GM21528 (cell line): Measurements from ENCODE around the gene EMD.

Source experiments
- ATAC-seq: cut with Tn5 transposase; IDR thresholded peaks from one replicate; pipeline ENCODE4 v1.9.1; 2021; ENCODE audit warnings: mild to moderate bottlenecking, moderate library complexity; ENCODE audit not compliant: unreplicated experiment, low FRiP score

Gene EMD

DNA sequence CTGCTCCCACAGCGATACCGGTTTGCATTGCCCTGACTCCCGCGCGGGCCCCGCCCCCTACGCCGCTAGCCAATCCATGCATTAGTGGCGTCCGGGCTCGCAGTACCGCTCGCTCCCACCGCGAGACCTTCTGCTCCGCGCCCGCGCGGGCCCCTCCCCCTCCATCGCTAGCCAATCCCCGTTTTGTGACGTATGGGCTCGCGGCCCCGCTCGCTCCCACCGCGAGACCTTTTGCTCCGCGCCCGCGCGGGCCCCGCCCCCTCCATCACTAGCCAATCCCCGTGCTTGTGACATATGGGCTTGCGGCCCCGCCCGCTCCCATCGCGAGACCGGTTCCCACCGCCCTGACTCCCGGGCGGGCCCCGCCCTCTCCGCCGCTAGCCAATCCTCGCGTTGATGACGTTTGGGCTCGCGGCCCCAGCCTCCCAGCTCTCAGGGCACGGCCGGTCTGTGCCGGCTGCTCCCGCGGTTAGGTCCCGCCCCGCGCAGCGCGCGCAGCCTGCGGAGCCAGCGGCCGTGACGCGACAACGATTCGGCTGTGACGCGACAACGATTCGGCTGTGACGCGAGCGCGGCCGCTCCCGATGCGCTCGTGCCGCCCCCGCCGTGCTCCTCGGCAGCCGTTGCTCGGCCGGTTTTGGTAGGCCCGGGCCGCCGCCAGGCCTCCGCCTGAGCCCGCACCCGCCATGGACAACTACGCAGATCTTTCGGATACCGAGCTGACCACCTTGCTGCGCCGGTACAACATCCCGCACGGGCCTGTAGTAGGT is at the start of gene EMD:
TSS of gene EMD (plus strand) at position 497 of the 770 bp plus-strand sequence. CDS start at position 687, 190 bp downstream.
- peak; percentile 81 for ATAC-seq

DNA sequence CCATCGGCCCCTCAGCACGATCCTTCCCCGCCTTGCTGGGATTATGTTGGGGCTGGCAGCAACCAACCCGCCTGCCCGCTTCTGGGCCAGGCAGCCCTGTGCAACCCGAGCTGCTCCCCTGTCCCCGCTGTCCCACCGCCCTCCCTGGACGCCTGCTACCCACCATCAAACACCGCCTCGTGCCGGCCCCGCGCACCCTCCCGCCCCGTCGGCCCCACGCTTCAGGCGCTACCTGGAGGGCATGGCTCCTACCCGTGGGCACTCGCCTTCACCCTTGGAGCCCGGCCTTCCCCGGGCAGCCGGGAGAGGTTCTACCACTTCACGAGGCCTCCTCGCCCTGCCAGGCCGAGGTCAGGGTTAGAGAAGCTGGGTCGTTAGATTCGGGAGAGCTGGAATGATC is 46.5 kb upstream of the EMD start:
- no peak for ATAC-seq

DNA sequence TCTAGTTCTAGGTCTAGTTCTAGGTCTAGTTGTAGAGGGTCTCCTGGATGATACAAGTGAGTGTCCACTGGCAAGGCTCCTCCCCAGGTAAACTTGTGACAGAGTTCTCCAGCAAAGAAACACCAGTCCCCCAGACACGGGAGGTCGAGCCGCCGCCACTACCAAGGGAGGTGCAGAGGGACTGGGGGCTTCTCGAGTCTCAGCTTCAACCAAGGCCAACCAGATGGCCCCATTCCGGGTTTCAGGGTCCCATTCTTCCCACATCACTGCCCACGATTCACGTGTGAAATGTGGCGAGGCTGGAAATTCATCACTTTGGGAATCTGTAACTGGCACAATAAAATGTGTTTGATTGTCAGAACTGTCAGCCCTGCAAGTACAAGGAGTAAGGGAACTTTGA is 46.0 kb upstream of the EMD start:
- ATAC-seq = no peak

DNA sequence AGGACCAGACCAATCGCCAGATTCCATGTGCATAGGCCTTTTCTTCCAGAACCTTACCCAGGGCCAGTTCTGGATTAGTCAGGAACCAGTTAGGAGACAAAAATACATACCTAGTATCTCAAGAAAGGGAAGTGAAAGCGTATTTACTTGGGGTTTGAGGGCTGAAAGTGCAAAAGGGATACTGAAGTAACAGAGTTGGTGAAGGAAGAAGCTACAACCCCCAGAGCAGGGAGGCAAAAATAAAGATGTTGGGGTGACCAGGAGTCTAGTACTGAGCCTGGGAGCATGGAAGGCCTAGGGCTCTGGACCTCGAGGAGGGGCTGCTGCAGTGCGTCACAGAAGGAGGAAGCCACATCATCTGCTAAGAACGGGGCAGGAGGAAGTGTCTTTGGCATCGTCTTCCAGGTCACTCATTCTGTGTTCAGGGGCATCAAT is 45.2 kb upstream of the EMD start:
- peak; percentile 75 for ATAC-seq

DNA sequence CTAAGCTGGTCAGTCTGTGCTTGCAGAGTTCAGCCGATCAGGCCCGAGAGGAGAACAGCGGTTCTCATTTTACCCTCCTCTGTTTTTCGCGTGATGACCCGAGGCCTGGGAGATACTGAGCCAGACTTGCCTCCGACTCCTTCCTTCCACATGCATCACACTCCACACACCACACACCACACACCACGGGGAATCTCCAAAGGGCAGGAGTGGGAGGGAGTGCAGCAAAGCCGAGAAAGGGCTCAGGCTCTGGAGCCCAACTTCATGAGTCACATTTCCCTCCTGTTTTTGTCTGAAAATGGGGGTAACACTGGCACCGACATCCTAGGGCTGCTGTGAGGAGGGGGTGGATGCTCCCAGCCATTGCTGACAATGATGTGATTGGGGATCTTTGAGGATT is 44.6 kb upstream of the EMD start:
- no peak for ATAC-seq

DNA sequence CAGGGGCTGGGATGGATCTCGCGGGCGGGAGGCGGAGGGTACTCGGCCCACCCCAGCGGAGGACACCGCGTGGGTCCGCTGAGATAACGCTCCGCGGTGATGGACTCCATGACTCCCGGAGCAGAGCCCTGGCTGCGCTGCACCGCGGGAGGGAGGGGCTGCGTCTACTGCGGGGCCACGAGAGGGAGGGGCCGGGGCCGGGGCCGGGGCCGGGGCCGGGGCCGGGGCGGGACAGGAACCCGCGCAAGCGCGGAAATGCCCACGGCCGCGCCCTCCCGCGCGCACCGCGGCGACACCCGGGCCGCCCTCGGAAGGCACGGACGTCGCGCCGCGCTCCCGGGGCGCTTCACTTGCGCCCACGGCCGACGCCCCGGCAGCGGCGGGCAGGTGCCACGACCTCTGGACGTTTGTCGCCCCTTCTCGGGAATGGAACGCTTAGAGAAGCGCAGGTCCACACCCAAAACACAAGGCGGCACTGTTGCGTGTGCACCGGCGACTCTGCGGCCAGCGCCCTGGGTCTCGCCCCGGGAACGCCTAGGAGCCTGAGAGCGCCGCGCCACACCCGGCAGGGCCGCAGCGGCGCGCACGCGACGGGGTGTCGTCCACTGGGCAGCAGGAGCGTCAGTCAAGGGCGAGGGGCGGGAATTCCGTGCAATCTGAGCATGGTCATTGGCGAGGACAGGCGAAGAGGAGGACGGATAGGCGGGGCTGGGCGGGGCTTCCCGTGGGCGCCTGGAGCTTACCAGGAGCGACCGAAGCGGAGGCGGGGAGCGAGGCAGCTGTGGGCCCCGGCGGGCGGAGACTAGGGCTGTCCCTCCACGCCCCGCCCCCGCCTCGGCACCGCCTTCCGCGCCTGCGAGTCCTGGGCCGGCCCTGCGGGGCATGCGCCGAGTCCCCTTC is 37.4 kb upstream of the EMD start:
- peak; percentile 64 for ATAC-seq

DNA sequence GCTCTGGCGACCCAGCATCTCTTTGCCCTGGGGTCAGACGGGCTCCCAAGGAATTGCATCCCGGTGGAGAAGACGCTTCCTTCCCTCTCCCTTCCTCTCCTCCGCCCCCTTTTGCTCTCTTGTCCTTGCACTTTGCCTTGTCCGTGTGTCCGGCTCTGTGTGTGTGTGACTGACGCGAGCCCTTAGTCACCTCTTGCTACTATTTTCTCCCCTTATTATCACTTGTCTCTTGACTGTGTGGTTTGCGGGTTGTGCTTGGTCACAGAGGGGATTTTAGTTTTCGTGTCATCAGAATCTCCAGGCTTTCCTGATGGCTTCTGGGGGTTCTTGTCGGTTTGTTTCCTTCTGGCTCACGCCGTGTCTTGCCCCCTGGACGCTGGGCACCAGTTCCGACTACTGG is 36.0 kb upstream of the EMD start:
- ATAC-seq = peak; percentile 5

DNA sequence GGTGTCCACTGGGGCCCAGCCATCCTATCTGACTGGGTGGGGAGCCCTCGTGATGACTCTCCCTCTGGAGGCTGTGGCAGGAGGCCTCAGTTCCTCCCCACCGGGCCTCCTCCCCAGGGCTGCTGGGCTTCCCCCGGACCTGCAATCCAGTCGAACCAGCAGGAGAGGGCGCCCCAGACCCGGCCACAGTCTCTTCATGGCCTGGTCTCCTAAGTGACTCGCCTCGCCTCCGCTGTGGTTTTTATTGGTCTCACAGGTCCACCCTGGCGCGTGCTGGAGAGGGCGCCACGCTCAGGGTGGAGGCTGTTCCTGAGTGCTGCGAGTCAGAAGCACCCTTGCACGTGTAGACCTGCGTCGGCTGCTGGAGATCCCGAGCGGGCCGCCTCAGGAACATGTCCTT is 35.5 kb upstream of the EMD start:
- peak; percentile 36 for ATAC-seq

DNA sequence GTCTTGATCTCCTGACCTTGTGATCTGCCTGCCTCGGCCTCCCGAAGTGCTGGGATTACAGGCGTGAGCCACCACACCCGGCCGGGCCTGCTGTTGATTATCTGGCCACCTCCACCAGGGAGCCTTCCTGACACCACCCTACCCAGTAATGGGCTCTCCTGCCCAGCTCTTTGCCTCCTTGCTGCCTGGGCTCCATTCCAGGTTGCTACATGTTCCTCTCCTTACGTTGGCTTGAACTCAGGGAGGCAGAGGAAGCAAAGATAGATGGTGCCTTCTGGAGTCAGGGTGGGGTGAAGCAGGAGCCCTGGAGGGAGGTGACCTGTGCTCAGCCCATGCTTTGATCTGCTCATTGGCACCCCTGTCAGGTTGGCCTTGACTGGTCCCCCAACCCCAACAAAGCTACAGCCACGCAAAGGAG is 31.0 kb upstream of the EMD start:
- ATAC-seq = no peak

DNA sequence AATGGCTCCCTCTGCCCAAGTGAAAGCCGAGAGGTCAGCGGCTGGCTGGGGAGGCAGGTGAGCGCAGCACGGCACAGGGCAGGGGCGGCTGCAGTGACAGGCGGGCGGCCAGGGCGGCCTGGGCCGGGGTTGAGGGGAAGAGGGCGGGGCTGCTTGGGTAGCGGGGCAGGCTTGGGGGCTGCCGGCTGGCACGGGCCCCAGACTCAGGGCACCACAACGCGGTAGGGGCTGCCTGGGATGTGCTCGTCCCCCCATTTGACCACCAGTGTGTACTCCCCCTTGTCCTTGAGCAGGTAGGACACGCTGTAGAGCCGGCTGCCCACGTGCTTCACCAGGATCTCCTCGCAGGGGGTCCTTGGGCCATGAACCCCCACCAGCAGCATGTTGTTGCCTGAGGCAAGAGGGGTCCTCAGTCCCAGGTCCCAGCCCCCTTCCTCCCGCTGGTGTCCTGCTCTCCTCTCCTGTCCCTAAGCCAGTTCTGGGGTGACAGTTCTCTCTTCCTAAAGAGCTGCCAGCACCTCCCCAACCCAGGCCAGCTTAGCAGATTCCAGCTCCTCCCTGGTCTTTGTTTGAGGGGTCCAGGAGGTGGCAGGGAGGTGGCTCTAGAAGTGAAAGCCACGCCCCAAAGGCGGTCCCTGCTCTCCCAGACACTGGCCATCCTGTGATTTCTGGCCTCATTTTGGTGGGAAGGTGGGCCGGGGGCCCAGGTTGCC is 30.3 kb upstream of the EMD start:
- no peak for ATAC-seq

DNA sequence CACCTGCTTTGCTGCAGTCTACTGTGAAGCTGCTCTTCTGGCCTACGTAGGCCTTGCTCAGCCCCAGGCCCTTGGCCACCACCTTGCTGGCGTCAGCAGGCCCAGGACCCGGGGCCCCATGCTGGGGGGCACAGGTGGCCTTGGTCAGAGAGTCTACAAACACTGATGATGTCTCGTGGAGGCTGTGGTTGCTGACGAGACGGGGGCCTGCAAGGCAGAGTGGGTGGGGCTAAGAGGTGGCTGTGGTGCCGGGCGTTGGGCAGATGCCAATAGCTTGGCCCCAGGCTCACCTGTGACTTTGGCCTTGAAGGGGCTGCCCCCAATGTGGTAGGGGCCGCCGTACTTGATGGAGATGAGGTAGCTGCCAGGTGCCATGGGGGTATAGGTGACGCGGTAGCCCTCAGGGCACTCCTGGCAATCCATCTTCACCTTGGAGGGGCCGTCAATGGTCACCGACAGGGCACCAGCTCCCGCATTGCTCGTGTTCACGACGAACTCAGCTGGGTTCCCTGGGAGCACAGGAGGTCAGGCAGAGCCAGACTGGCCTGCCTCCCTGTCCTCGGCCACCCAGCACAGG is 29.6 kb upstream of the EMD start:
- no peak for ATAC-seq

DNA sequence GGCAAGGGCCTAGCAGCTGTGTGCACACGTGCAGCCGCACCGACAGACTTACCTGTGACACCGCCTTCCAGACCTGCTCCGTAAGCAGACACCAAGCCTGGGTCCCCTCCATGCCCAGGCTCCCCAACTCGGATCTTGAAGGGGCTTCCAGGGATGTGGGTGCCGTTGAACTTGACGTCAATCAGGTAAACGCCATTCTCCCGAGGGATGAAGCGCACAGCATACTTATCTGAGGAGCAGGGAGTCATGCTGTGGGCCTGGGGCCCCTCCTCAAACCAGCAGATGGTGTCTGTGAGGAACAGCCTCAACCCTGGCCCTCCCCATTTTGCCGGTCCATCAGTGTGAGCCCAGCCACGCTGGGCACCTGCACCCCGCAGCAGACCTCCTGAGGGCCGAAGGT is 29.1 kb upstream of the EMD start:
- ATAC-seq = no peak

DNA sequence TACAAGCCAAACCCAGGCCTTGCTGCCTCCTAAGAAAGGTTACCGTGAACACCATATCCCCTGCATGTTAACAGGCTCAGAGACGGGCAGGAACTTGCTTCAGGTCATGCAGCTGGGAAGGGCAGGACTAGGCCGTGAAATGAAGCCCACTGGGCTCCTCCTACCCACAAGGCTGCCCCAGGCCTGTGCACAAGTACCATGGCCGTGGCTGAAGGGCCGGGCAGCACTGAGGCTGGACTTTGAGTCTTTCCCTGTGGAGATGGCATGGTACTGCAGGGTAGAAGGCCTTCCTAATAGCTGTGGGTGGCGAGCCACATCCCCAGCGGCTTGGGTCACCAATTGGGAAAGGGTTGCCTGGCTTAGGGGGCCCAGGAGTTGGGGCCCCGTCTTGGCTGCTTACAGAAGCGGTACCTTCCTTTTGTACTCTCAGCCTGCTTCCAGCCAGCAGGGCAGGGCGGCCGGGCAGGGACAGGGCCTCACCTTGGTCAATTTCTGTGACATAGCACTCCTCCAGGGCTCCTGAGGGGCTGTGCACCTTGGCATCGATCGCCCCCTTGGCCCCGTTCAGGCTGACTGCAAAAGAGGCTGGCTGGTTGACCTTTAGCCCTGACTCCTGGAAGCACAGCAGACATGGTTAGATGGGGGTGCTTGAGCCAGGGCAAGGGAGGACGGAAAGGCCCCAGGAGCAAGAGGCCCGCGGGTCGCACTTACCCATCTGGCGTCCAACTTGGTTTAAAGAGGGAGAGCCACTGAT is 28.5 kb upstream of the EMD start:
- ATAC-seq = no peak

DNA sequence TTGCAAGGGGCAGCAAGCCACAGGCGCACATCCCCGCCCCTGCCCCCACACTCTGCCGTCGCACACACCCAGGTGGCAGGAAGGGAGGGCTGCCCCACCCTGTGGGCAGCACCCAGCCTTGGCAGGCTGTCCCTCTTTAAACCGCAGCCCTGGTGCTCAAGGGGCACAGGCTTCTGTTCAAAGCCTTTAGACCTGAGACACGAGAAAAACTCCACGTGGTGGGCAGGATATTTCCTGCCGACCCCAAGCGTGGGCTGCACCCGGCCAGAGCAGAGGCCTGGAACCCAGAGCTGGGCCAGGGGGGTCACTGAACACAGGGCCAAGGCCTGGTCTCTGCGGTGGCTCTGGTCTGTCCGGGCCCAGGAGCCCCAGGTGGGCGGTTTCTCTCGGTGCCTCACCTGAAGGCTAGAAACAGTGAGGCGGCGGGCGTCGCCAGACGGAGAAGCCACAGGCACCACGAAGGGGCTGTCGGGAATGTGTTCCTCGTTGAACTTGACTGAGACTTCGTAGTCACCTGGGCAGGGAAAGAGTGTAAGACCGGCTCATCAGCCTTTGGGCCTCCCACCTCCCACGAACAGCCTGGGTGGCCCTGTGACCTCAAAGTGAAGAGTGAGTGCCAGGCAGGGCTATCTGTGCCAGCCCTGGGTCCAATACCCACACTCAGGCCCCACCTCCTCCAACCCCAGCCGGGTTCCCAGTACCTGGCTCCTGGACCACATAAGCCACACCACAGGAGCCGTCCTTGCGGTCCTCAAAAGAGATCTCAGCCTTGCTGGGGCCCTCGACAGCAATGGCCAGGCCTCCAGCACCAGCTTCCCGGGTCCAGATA is 27.7 kb upstream of the EMD start:
- no peak for ATAC-seq

DNA sequence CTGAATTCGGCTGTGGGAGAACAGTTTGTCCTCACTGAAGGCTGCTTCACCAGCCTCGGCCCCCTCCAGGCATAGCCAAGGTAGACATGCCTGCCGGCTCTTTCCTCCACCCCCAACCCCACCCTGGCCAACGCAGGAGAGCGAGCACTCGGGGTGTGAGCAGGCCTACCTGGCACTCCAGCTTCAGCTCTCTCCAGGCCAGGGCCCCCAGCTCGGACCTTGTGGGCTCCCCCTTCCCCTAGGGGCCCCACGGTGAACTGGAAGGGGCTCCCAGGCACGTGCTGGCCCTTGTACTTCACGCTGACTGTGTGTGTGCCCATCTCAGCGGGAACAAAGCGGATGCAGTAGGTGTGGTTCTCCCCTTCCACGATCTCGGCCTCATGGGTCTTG is 27.1 kb upstream of the EMD start:
- ATAC-seq = no peak

DNA sequence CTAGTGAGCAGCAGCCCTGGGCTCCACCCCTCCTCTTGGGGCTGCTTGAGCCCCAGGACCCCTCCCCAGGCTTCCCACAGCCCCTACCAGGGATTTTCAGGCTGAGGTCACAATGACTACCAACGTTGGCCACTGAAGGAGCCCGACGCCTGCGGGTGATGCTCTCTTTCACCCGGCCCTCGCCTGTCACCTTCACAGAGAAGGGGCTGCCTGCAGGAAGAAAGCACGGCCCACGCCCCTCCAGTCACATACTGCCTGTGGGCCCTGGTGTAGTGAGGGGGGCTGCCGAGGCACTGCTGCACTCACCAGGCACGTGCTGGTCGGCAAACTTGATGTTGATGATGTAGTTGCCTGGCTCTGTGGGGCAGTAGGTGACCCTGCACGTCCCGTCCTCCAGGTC is 26.6 kb upstream of the EMD start:
- ATAC-seq = no peak

DNA sequence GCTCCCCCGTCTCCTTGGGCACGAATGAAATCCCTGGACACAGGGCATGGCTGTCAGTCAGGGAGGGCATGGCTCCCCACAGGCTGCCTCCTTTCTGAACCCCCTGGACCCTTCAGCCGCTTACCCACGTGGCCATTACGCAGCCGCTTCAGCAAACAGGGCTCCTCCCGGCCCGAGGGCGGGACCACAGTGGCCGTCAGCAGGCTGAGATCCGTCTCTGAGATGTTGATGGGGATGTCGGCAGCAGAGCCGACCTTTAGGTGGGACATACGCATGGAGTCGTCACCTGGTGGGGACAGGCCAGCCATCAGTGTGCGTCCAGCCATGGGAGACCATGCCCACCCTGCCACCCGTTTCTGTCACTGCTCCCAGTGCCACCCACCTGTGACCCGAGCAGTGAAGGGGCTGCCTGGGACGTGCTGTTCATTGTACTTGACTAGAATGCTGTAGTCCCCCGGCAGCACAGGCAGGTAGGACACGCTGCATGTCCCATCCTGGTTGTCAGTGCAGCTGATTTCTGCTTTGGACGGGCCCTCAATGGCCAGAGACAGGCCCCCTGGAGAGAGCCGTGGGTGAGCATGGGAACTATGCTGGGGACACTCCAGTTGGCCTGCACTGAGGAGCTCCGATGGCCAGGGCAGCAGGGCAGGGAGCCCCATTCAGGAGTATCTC is 25.8 kb upstream of the EMD start:
- no peak for ATAC-seq

DNA sequence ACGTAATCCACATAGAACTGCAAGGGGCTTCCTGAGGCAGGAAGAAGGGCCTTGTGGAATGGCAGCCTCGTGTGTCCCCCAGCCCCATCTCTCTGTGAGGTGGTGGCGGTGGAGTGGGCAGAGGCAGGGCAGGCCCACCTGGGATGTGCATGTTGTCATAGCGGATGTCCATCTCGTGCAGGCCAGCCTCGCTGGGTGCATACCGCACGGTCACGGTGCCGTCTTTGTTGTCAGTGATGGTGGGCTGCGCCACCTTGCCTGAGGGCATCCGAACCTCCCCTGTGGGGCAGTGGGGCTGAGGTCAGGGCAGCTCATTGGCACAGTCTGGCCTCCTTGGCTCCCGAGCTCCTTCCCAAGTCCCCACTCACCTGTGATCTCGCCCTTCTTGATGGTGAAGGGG is 25.1 kb upstream of the EMD start:
- no peak for ATAC-seq

DNA sequence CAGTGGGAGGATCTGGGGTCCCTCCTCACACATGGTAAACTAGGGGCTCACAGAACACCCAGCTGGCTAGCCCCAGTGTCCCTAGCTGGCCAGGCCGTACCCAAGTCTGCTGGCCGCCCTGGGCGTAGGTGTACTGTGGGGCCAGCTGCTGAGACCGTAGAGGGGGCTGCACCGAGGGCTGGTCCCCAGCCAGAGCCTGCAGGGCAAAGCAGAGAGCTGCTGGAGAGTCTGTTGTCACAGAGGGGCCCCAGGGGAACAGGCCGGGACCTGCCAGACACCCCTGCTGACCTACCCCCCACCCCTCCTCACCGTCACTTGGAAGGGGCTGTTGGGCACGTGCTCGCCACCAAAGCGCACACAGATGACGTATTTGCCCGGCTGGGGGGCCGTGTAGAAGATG is 24.6 kb upstream of the EMD start:
- ATAC-seq = no peak
